NCI-H446 treated with DMSO at 0.1 percent for 48 hours (cell line): Measurements from ENCODE around the gene CFAP97.
"Not testable (repeated sequence)": the region's sequence is repeated elsewhere in the genome, so short reads cannot be mapped to it uniquely, and the experiment has no call there.

Experiments
- DNase-seq: peaks from one replicate; lab custom pipeline; 2025; lab: John Stamatoyannopoulos, UW

CFAP97 gene

DNA sequence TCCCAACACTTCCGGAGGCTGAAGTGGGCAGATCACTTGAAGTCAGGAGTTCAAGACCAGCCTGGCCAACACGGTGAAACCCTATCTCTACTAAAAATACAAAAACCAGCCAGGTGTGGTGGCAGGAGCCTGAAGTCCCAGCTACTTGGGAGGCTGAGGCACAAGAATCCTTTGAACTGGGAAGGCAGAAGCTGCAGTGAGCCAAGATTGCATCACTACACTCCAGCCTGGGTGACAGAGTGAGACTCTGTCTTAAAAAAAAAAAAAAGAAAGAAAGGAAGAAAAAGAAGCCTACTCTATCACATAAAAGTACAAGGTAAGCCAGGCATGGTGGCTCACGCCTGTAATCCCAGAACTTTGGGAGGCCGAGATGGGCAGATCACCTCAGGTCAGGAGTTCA, 5.6 kb downstream of the CFAP97 start:
- DNase-seq: not testable (repeated sequence)

DNA sequence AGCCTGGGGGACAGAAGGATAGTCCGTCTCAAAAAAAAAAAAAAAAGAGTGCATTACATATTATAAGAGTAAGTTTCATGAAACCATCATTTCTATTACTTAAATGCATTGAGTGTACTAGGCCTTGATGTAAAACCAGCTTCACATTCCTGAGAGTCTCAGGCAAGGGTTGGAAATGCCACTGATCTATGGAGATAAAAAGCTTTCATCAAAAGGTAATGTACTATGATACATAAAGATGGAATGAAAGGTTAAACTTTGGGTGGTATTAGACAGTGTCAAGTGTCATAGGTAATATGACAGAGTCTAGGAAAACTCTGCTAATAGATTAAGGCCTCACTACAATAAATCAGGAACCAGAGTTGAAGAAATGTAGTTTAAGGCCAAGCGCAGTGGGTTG, 7.4 kb downstream of the CFAP97 start:
- no peak for DNase-seq

DNA sequence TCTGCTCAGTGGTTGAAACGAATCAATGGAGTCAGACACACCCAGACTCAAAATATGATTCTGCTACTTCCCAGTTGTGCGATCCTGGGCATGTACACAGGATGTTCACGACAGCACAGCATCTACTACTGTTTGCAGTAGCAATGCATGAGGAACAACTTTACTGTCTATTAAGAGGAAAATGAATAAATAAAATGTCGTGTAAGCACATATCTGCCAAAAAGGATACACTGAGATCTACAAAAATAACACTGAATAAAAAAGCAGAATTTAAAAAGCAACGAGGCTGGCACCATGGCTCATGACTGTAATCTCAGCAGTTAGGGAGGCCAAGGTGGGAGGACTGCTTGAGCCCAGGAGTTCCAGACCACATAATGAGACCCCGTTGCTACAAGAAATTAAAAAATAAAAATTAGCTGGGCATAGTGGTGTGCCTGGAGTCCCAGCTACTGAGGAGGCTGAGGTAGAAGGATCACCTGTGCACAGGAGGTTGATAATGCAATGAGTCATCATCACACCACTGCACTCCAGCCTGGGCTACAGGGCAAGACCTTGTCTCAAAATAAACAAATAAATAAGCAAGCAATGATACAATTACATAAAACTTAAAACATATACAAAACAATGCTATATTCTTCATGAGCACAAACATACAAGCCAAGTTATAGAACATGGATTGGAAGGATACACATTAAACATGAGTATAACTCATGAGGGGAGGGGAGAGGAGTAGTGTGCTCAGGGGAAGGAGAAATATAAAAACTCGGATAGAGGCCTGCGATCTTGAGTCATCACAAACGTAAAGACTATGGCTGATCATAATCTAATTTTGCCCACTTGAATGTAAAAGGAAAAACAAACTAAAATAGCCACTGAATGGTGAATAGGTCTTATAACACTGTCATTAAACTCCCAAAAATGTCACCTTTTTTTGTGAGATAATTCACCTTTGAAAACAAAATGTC, 8.6 kb downstream of the CFAP97 start:
- no peak for DNase-seq

- DNase-seq: no peak
Measured at GRCh38 chr4:185192059-185192458, 11.7 kb downstream of the CFAP97 start.

DNA sequence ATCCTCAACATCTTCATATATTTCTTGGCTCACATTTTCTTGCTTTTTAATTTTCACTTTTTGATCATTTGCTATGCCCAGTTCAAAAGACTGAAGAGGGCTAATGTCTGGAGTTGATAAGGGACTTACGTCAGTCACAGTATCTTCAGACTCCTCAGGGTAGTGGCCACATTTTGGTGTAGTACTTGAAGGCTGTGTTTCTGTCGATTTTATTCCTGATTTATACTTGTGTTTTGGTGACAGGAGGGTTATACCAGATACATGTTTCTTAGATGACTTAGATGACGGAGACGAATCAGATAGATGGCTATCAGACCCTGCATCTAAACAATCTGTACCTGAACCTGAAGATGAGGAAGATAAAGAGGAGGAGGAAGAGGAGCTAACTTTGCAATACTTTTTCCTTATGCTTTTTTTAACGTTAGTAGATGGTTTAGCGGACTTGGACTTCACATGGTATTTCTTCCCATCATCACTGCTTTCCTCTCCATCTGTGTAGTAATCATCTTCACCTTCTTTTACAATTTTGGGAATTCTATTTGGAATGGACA, 13.4 kb downstream of the CFAP97 start:
- no peak for DNase-seq

GRCh38 chr4:185189606-185190305, 14.0 kb downstream of the CFAP97 start:
- no peak for DNase-seq

DNA sequence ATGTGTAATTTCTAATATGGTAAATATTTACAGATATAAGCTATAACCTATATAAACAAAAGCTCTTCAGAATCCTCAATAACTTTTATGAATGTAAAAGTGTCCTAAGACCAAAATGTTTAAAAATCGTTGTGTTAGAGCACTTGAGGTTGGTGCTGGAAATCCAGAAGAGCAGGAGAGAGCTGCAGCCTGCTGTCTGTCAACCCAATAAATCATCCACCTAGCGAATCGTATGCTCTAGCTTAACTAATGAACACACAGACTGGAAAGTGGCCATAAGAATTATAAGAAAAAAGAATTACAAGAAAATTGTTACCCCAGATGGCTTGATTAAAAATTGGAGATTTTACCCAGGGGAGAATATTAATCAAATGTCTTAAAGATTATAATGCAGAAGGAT, 17.0 kb downstream of the CFAP97 start:
- no peak for DNase-seq

GRCh38 chr4:185183622-185184281, 20.0 kb downstream of the CFAP97 start:
- DNase-seq: peak; percentile 69

DNA sequence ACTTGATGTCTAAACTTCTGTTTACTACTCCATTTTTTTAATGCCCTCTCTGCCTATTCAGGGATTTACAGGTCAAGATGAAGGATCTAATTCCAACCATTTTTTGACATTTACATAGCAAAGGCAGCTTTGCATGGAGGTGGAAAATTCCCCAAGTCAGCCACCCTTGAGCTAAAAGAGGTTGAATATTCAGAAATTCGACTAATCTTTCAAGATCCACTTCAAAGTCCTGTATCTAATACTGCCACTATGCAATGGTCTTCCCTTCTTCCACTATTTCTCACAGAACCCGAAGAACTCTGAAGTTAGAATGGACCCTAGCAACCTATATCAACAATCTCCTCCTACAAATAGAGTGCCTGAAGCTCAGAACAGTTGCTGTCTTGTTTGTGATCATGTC, 21.6 kb downstream of the CFAP97 start:
- DNase-seq: no peak

DNA sequence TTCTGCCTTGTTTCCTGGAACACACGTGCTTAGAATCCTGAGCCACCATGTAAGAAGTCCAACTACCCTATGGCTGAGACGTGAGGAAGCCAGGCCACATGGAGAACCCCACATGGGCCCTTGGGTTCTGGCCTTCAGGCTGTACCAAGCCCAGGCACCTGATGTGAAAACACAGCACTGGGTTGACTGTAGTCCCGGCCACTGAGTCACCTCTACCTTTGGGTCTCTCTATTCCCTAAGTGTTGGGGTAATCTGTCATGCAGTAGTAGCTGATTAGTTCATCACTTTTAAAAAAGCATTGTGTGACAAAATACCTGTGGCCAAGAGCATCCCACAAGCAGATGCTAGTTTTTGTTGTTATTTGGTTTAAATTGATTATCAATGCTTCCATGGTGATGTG, 24.3 kb downstream of the CFAP97 start:
- DNase-seq: no peak

- DNase-seq: no peak
Measured at GRCh38 chr4:185171373-185172071, 32.3 kb downstream of the CFAP97 start.

DNA sequence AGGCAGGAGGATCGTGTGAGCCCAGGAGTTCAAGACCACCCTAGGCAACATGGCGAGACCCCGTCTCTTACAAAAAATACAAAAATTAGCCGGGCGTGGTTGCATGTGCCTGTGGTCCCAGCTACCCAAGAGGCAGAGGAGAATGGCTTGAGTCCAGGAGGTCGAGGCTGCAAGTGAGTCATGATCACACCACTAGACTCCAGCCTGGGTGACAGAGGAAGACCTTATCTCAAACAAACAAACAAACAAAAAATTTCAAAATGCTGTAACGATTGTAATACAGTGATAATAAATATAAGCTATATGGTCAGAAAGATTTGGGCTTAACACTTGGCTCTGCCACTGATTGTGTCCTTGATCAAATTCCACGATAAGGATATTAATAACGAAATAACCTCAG, 36.6 kb downstream of the CFAP97 start:
- DNase-seq: no peak

DNA sequence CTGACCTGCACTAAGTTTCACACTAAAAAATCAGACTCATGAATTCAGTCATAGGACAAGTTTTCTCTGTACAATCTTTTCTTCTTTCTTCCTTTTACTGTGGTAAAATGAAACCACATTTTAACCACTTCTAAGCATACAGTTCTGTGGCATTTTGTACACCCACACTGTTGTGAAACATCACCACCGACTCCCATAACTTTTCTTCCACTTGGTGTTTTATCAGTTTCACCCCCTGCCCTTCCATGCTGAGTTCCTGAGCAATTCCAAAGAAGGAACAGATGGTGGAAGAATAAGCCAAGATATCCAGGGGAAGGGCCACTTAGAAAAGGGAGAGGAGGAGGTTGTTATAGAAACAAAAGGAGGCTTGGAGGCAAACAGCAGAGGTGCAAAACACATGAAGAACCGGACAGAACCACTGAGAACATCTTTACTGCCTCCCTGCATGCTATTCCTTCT, 38.2 kb downstream of the CFAP97 start:
- no peak for DNase-seq

- no peak for DNase-seq
Measured at GRCh38 chr4:185151296-185151695, 52.5 kb downstream of the CFAP97 start.

- DNase-seq: no peak
Measured at GRCh38 chr4:185149392-185149791, 54.4 kb downstream of the CFAP97 start.

DNA sequence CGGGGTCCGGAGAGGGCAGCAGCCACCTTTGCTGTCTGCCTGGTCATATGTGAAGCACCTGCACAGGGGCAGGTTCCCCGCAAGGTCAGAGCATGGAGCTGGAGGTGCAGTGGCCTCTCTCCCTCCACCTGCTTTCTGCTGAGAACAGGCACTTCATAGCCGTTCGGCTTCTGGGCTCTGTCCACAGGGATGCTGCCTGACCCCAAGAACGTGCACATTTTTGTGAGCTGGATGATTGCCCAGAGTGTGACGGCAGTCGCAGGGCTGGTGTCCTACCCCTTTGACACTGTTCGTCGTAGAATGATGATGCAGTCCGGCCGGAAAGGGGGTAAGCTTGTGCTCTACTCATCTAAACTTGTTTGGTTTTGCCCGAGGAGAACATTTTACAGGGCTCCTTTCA, 58.2 kb downstream of the CFAP97 start:
- DNase-seq: no peak

DNA sequence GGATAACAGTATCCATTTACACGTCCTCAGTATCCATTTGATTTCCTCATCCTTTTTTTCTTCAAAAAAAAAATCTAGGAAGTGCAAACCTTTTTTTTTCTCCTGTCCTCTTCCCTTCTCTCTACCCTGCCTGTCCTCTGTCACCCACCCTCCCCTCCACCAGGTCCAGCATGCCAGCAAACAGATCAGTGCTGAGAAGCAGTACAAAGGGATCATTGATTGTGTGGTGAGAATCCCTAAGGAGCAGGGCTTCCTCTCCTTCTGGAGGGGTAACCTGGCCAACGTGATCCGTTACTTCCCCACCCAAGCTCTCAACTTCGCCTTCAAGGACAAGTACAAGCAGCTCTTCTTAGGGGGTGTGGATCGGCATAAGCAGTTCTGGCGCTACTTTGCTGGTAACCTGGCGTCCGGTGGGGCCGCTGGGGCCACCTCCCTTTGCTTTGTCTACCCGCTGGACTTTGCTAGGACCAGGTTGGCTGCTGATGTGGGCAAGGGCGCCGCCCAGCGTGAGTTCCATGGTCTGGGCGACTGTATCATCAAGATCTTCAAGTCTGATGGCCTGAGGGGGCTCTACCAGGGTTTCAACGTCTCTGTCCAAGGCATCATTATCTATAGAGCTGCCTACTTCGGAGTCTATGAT, 59.1 kb downstream of the CFAP97 start:
- DNase-seq: no peak

DNA sequence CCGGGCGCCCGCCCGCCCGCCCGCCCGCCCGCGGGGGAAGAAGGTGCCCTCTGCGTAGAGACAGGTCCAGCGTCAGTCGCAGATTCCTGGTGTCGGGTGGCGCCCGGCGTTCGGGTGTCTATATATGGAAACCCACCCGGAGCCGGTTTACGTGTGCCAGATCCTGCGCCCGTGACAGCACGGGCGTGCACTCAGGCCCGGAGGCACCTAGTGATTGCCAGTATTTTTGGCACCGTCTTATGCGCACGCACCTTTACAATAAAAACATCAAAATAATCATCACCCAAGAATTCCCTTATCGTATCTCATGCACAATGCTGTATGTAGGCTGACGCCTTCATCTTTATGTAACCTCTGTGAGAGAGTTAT, 60.2 kb downstream of the CFAP97 start:
- no peak for DNase-seq

GRCh38 chr4:185142912-185143600, 60.7 kb downstream of the CFAP97 start, which contains the start of gene SLC25A4:
SLC25A4 (plus strand) TSS chr4:185143266; CDS start chr4:185143373, 107 bp downstream.
- DNase-seq: peak; percentile 63

DNA sequence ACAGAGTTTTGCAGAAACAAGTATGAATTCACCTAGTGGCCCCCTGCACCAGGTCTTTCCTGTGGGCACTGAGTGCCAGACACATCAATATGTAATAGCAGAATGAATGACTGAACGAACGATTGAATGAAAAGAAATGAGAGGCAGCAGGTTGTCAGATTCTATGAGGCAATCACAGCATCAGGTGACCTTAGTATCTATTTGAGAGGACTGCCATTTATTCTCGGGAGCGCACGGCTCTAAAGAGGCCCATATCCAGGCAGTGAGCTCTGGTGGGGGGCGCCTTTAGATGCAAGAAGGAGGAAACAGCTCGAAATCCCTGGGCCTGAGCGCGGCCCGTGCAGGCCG, 61.3 kb downstream of the CFAP97 start:
- DNase-seq: no peak

DNA sequence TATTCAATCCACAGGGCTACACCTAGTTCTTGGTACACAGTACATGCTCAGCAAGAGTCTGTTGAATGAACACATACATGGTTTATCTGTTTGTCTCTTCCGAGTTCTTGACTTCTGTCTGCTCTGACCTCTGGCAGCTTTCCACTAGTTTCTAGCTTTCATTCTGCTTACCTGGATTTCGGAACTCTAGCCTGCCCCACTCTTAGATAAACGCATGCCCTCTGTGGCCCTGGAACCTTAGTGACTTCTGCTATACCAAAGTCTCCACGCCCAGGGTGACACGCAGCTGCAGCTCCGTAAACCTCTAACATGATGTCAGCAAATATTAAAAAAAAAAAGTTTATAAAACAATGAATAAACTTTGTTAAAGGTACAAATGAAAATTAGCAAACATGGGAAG, 62.0 kb downstream of the CFAP97 start:
- no peak for DNase-seq
